GM23338 (cell line): ENCODE measurements around the gene MRPS11. TPM values are rescaled to one million over a fixed set of nuclear protein-coding genes. Genes with fewer than 3 reads are reported as not detected.
"Not testable (repeated sequence)": the region's sequence is repeated elsewhere in the genome, so short reads cannot be mapped to it uniquely, and the experiment has no call there.

Experiments
- ATAC-seq: fragments of 200-7000 bp; cut with Tn5 transposase; 3 replicates; pipeline ENCODE4 v1.9.1; 2020
- DNase-seq: peaks from one replicate; pipeline ENCODE4 v3.0.0-alpha.2; 2015; ENCODE audit warnings: low spot score
- H2AFZ ChIP-seq: fragments of 200-600 bp; sonication (generic); 2 replicates; pipeline ENCODE4 v1.8.0; 2016; ENCODE audit warnings: antibody characterized with exemption, mild to moderate bottlenecking, moderate library complexity
- H3F3A ChIP-seq: fragments of 200-600 bp; sonication (generic); replicated peaks from 2 replicates; pipeline ENCODE4 v1.8.0; 2017; ENCODE audit warnings: antibody characterized with exemption, mixed run types, low read depth
- H3K27ac ChIP-seq: fragments of 200-600 bp; sonication (generic); 2 replicates; pipeline ENCODE4 v1.6.1; 2016; ENCODE audit warnings: low read depth
- H3K27me3 ChIP-seq: fragments of 200-600 bp; sonication (generic); 2 replicates; pipeline ENCODE4 v1.8.0; 2016; ENCODE audit warnings: mild to moderate bottlenecking, mixed run types, moderate library complexity; ENCODE audit not compliant: insufficient read depth
- H3K36me3 ChIP-seq: fragments of 200-600 bp; sonication (generic); 2 replicates; pipeline ENCODE4 v1.8.0; 2016; ENCODE audit warnings: mild to moderate bottlenecking; ENCODE audit not compliant: insufficient read depth
- H3K4me1 ChIP-seq: fragments of 200-600 bp; sonication (generic); 2 replicates; pipeline ENCODE4 v1.8.0; 2016; ENCODE audit warnings: mild to moderate bottlenecking, moderate library complexity; ENCODE audit not compliant: insufficient read depth
- H3K4me2 ChIP-seq: fragments of 200-600 bp; sonication (generic); 2 replicates; pipeline ENCODE4 v1.7.1; 2017; ENCODE audit warnings: mixed run types
- H3K4me3 ChIP-seq: fragments of 200-600 bp; sonication (generic); 2 replicates; pipeline ENCODE4 v1.6.1; 2016; ENCODE audit warnings: mixed run types
- H3K79me2 ChIP-seq: fragments of 200-600 bp; sonication (generic); replicated peaks from 2 replicates; pipeline ENCODE4 v1.8.0; 2017; ENCODE audit warnings: mild to moderate bottlenecking; ENCODE audit not compliant: insufficient read depth
- H3K9me2 ChIP-seq: fragments of 200-600 bp; sonication (generic); 2 replicates; pipeline ENCODE4 v1.8.0; 2017; ENCODE audit not compliant: insufficient read depth
- H4K20me1 ChIP-seq: fragments of 200-600 bp; sonication (generic); replicated peaks from 2 replicates; pipeline ENCODE4 v1.8.0; 2017; ENCODE audit warnings: mild to moderate bottlenecking; ENCODE audit not compliant: insufficient read depth
- H3K27ac Mint-ChIP-seq: 2 replicates; pipeline ENCODE4 v1.8.0; 2020; ENCODE audit warnings: inconsistent platforms, mild to moderate bottlenecking, moderate library complexity, mixed read lengths
- H3K27me3 Mint-ChIP-seq: 3 replicates; pipeline ENCODE4 v1.8.0; 2022; ENCODE audit warnings: low read depth, mild to moderate bottlenecking, moderate library complexity, mixed read lengths, inconsistent platforms; ENCODE audit not compliant: insufficient read depth, poor library complexity
- H3K36me3 Mint-ChIP-seq: 3 replicates; pipeline ENCODE4 v1.8.0; 2021; ENCODE audit warnings: low read depth, mild to moderate bottlenecking, inconsistent platforms, moderate library complexity, mixed read lengths
- H3K4me1 Mint-ChIP-seq: 3 replicates; pipeline ENCODE4 v1.8.0; 2020; ENCODE audit warnings: mild to moderate bottlenecking, inconsistent platforms, mixed read lengths
- H3K4me3 Mint-ChIP-seq: 3 replicates; pipeline ENCODE4 v1.8.0; 2021; ENCODE audit warnings: moderate library complexity, mild to moderate bottlenecking, inconsistent platforms, mixed read lengths
- H3K9me3 Mint-ChIP-seq: 3 replicates; pipeline ENCODE4 v1.8.0; 2020; ENCODE audit warnings: moderate library complexity, mild to moderate bottlenecking, inconsistent platforms, mixed read lengths
- EZH2 ChIP-seq: fragments of 200-600 bp; sonication (generic); IDR thresholded peaks from one replicate; pipeline ENCODE4 v1.8.0; 2017; ENCODE audit warnings: antibody characterized with exemption, mild to moderate bottlenecking, low read depth; ENCODE audit not compliant: unreplicated experiment
- JUNB ChIP-seq: IDR thresholded peaks from one replicate; pipeline ENCODE4 v1.6.1; 2016; ENCODE audit warnings: antibody characterized with exemption; ENCODE audit not compliant: unreplicated experiment
- REST ChIP-seq: IDR thresholded peaks from one replicate; pipeline ENCODE4 v1.6.1; 2018; ENCODE audit warnings: antibody characterized with exemption; ENCODE audit not compliant: unreplicated experiment
- ZNF462 ChIP-seq: fragments of 250-450 bp; sonication (Bioruptor Pico); IDR thresholded peaks from 2 replicates; pipeline ENCODE4 v1.5.0; 2020; ENCODE audit warnings: mild to moderate bottlenecking, moderate library complexity
- polyA plus RNA-seq: library from polyadenylated mRNA; unstranded; fragments of >200 nt; fragmentation: Nextera tagmentation; extraction: Ambion mirVana; gene quantifications from 2 replicates; pipeline ENCODE4 v1.2.1, GENCODE V29; 2016
- total RNA-seq: library from RNA; depleted of rRNA; stranded (reverse); fragments of >200 nt; shearing (Covaris generic); gene quantifications from 2 replicates; pipeline ENCODE4 v1.2.3, GENCODE V29; 2014
- TF ChIP-seq, protein P1 (sequence below): IDR thresholded peaks from 2 replicates; pipeline ENCODE4 v1.6.1; 2016; ENCODE audit warnings: antibody characterized with exemption

Gene MRPS11
- total and polyA plus RNA-seq, 2 experiments from 2014 or later: 35.8 to 57.9 TPM

DNA sequence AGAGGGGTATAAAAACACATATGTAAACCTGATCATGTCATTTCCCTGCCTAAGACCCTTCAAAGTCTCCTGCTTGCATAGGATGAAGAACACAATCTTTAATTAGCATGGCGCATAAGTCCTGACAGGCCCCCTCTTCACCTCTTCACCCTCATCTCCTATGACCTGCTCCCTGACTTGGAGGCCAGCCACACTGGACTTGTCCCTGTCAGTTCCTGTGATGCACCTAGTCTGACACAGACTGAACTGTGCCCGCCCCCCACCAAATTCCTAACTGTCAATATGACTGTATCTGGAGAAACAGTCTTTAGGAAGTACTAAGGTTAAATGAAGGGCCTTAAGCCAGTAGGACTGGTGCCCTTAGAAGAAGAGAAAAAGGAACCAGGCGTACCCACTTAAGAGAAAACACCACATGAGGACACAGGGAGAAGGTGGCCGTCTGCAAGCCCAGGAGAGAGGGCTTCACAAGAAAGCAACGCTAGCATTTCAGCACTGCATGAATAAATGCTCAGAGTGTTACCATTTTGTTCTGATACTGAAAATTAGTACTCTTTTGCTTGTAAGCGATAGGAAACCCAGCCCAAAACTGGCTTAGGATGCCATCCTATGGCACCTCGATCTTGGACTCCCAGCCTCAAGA lies 34.3 kb upstream of the MRPS11 start:
- Mint-ChIP-seq H3K27me3 (peaks cover 4% of the 10 kb centered on the region), H3K9me3 (no peaks in the 10 kb centered on the region), H3K4me1 (peaks cover 22% of the 10 kb centered on the region), H3K36me3 (no peaks in the 10 kb centered on the region), H3K4me3 (no peak overlapping the region), H3K27ac (no peak overlapping the region)
- Histone ChIP-seq H3K4me3 (no peak overlapping the region), H4K20me1 (no peaks in the 10 kb centered on the region), H3K36me3 (no peaks in the 10 kb centered on the region), H3K4me2 (no peak overlapping the region), H3K4me1 (peaks cover 10% of the 10 kb centered on the region), H3K79me2 (no peaks in the 10 kb centered on the region), H3K27me3 (no peaks in the 10 kb centered on the region), H3F3A (no peaks in the 10 kb centered on the region), H3K9me2 (no peaks in the 10 kb centered on the region), H3K27ac (no peak overlapping the region), H2AFZ (peak overlapping the region; percentile 2; the same call in 1 of the 2 replicates)
- DNase-seq: no peak
- no peak for ATAC-seq
- TF ChIP-seq JUNB: no peak
- TF ChIP-seq, protein P1, sequence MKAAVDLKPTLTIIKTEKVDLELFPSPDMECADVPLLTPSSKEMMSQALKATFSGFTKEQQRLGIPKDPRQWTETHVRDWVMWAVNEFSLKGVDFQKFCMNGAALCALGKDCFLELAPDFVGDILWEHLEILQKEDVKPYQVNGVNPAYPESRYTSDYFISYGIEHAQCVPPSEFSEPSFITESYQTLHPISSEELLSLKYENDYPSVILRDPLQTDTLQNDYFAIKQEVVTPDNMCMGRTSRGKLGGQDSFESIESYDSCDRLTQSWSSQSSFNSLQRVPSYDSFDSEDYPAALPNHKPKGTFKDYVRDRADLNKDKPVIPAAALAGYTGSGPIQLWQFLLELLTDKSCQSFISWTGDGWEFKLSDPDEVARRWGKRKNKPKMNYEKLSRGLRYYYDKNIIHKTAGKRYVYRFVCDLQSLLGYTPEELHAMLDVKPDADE: no peak

GRCh38 chr15:88434106-88434505 lies 33.4 kb upstream of the MRPS11 start:
- not testable (repeated sequence) for H3K9me3 Mint-ChIP-seq, H3K79me2 ChIP-seq, H3K4me3 ChIP-seq, H2AFZ ChIP-seq, ATAC-seq, H3K27ac ChIP-seq, H3K4me3 Mint-ChIP-seq, H3K36me3 ChIP-seq, H3K27me3 Mint-ChIP-seq, H3K36me3 Mint-ChIP-seq, H3K9me2 ChIP-seq, H3K27ac Mint-ChIP-seq, H3F3A ChIP-seq, H3K27me3 ChIP-seq, H3K4me1 ChIP-seq, H4K20me1 ChIP-seq, DNase-seq
- H3K4me2 ChIP-seq: peak overlapping the region; percentile 25
- H3K4me1 Mint-ChIP-seq: peaks cover 22% of the 10 kb centered on the region

DNA sequence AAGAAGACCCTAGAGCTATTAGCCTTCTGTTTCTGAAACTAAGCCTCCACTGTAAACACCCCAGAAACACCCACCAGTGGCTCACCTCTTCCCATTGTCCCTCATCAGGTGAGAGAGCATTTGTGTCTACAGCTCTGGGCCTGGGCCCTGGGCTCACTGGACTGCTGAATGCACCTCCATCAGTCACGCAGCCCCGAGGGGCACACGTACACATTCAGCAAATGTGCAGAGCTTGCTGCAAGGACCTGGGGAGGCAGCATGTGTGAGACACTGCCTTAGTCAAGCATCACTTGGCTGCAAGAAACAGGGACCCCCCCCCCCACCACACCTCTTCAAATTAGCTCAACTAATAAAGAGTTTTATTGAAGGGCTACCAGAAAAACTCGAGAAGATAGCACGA lies 29.3 kb upstream of the MRPS11 start:
- no peak overlapping the region for H3K4me2 ChIP-seq
- peaks cover 1% of the 10 kb centered on the region; the same call in 2 of the 3 replicates for H3K9me3 Mint-ChIP-seq
- TF ChIP-seq ZNF462 (CRISPR knock-in tag) (no peak), REST (no peak), EZH2 (no peak)

More for the DNA sequence above, 29.3 kb upstream of the MRPS11 start:
- Histone ChIP-seq H3K9me2 (no peaks in the 10 kb centered on the region), H3K4me3 (no peak overlapping the region), H3K4me1 (peaks cover 7% of the 10 kb centered on the region), H3K36me3 (no peaks in the 10 kb centered on the region), H3F3A (no peaks in the 10 kb centered on the region), H2AFZ (no peak overlapping the region), H4K20me1 (no peaks in the 10 kb centered on the region), H3K27me3 (no peaks in the 10 kb centered on the region), H3K79me2 (no peaks in the 10 kb centered on the region), H3K27ac (no peak overlapping the region)
- Mint-ChIP-seq H3K27ac (no peak overlapping the region), H3K4me3 (no peak overlapping the region), H3K27me3 (peaks cover 5% of the 10 kb centered on the region), H3K36me3 (no peaks in the 10 kb centered on the region), H3K4me1 (peaks cover 20% of the 10 kb centered on the region)
- ATAC-seq (no peak), DNase-seq (no peak)
